ENCODE data around the gene NOL12. TPM values are rescaled to one million over a fixed set of nuclear protein-coding genes. Genes with fewer than 3 reads are reported as not detected.

The NOL12 gene
- total RNA-seq, 1 experiment from 2014 or later = 31.4 TPM

DNA sequence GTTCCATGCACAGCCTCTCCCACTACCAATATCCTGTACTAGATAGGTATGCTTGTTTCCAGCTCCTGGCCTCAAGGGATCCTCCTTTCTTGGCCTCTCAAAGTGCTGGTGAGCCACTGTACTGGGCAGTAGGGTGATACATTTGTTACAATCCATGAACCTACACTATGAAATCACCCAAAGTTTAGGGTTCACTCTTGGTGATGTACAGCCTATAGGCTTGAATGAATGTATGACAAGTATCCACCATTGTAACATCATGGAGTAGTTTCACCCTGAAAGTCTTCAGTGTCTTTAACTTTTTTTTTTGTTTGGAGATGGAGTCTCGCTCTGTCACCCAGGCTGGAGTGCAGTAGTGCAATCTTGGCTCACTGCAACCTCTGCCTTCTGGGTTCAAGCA, 42.5 kb downstream of the NOL12 start (continued):
- no peak for TF ChIP-seq SRF (IDR thresholded peaks at IDR 0.05; ENCODE audit: low read depth)

DNA sequence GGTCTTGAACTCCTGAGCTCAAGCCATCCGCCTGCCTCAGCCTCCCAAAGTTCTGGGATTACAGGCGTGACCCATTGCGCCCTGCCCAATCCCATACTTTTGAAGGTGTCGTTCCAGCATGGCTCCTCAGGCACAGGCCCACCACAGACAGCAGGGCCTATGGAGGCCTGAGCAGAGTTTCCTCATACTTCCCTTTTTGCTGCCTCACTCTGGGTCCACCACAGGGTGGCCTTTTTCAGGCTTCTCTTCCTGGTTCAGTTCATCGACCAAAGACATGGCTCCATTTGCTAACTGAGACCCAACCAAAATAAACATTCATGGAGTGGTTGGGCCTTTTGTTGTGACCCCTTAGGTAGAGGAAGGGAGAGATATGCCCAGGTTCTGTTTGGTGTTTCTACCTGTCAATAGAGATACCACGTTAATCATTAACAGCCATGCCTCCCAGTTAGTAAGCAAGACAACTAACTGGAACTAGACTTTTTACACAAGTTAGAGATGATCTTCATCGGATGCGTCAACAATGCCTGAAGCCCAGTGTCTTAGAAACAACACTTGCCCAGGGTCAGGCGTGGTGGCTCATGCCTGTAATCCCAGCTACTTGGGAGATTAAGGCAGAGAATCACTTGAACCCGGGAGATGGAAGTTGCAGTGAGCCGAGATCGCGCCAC, 45.8 kb downstream of the NOL12 start:
- RAD21 ChIA-PET (ENCODE audit: low non-redundant PET in 1 of 2, low total read pairs in 2 of 2, uncharacterized antibody in 2 of 2, unreplicated experiment in 2 of 2) = no interaction called here
- Histone ChIP-seq H3K9me3 (ENCODE audit: control insufficient read depth in 1 of 2, insufficient read depth in 1 of 2, low read depth in 1 of 2, low read length in 2 of 2) (no peaks in the 10 kb centered on the region), H3K9me2 (ENCODE audit: insufficient read depth) (no peaks in the 10 kb centered on the region), H3K27ac (ENCODE audit: low read depth, low read length) (no peak overlapping the region; the same call in 1 of the 2 replicates), H3K4me1 (ENCODE audit: control insufficient read depth in 1 of 2, insufficient read depth in 2 of 2, low read length in 2 of 2) (peaks cover 29 to 43% of the 10 kb centered on the region in 2 experiments), H3K9ac (ENCODE audit: low read length) (peak overlapping the region; percentile 12; the same call in 1 of the 2 replicates), H3K27me3 (ENCODE audit: insufficient read depth, low read length) (no peaks in the 10 kb centered on the region), H3K4me2 (ENCODE audit: low read length) (peak overlapping the region; percentile 37), H2AFZ (ENCODE audit: low read depth, low read length, poor library complexity, severe bottlenecking) (no peak overlapping the region), H3K36me3 (ENCODE audit: control insufficient read depth in 1 of 2, insufficient read depth in 2 of 2, low read length in 2 of 2) (no peaks in the 10 kb centered on the region), H3K4me3 (replicated peaks in 1 of 2; ENCODE audit: low read depth in 1 of 2, low read length in 2 of 2) (no peak overlapping the region), H4K20me1 (ENCODE audit: insufficient read depth) (no peaks in the 10 kb centered on the region), H3K79me2 (ENCODE audit: insufficient read depth, low read length) (no peaks in the 10 kb centered on the region)
- intact Hi-C loops (cut with micrococcal nuclease) = no loop called here
- DNase-seq (ENCODE audit: low read depth, low spot score) (no peak), ATAC-seq (peak; percentile 58; the same call in 1 of the 2 replicates)
- BruUV-seq (replicated peaks) = no TSS peak
- TF ChIP-seq POLR2AphosphoS5 (IDR thresholded peaks at IDR 0.05; ENCODE audit: low read depth, low read length) (no peak), EZH2phosphoT487 (IDR thresholded peaks at IDR 0.05; ENCODE audit: borderline replicate concordance) (no peak), ZFX (IDR thresholded peaks at IDR 0.05) (0 out of 2 replicates have a peak, but pooled peaks have one; percentile 29), SP1 (IDR thresholded peaks at IDR 0.05; ENCODE audit: low read depth) (no peak), CBX3 (IDR thresholded peaks at IDR 0.05; ENCODE audit: low read depth) (no peak), RAD21 (IDR thresholded peaks at IDR 0.05; ENCODE audit: low read depth) (0 out of 2 replicates have a peak, but pooled peaks have one; percentile 10)
- TF ChIP-seq, protein P1, sequence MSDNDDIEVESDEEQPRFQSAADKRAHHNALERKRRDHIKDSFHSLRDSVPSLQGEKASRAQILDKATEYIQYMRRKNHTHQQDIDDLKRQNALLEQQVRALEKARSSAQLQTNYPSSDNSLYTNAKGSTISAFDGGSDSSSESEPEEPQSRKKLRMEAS (IDR thresholded peaks at IDR 0.05) = no peak
- TF ChIP-seq, protein P2, sequence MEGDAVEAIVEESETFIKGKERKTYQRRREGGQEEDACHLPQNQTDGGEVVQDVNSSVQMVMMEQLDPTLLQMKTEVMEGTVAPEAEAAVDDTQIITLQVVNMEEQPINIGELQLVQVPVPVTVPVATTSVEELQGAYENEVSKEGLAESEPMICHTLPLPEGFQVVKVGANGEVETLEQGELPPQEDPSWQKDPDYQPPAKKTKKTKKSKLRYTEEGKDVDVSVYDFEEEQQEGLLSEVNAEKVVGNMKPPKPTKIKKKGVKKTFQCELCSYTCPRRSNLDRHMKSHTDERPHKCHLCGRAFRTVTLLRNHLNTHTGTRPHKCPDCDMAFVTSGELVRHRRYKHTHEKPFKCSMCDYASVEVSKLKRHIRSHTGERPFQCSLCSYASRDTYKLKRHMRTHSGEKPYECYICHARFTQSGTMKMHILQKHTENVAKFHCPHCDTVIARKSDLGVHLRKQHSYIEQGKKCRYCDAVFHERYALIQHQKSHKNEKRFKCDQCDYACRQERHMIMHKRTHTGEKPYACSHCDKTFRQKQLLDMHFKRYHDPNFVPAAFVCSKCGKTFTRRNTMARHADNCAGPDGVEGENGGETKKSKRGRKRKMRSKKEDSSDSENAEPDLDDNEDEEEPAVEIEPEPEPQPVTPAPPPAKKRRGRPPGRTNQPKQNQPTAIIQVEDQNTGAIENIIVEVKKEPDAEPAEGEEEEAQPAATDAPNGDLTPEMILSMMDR (IDR thresholded peaks at IDR 0.05 in 2 of 3, conservative IDR thresholded peaks at IDR 0.05 in 1 of 3; ENCODE audit: borderline replicate concordance in 1 of 3, insufficient read depth in 1 of 3, low read depth in 2 of 3, low read length in 2 of 3) = peak in 2 of 3 experiments; percentile 20 to 21; a peak in 2 of 6 replicates
- TF ChIP-seq, protein P3, sequence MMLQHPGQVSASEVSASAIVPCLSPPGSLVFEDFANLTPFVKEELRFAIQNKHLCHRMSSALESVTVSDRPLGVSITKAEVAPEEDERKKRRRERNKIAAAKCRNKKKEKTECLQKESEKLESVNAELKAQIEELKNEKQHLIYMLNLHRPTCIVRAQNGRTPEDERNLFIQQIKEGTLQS (IDR thresholded peaks at IDR 0.05) = no peak
- TF ChIP-seq, protein P4, sequence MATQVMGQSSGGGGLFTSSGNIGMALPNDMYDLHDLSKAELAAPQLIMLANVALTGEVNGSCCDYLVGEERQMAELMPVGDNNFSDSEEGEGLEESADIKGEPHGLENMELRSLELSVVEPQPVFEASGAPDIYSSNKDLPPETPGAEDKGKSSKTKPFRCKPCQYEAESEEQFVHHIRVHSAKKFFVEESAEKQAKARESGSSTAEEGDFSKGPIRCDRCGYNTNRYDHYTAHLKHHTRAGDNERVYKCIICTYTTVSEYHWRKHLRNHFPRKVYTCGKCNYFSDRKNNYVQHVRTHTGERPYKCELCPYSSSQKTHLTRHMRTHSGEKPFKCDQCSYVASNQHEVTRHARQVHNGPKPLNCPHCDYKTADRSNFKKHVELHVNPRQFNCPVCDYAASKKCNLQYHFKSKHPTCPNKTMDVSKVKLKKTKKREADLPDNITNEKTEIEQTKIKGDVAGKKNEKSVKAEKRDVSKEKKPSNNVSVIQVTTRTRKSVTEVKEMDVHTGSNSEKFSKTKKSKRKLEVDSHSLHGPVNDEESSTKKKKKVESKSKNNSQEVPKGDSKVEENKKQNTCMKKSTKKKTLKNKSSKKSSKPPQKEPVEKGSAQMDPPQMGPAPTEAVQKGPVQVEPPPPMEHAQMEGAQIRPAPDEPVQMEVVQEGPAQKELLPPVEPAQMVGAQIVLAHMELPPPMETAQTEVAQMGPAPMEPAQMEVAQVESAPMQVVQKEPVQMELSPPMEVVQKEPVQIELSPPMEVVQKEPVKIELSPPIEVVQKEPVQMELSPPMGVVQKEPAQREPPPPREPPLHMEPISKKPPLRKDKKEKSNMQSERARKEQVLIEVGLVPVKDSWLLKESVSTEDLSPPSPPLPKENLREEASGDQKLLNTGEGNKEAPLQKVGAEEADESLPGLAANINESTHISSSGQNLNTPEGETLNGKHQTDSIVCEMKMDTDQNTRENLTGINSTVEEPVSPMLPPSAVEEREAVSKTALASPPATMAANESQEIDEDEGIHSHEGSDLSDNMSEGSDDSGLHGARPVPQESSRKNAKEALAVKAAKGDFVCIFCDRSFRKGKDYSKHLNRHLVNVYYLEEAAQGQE (IDR thresholded peaks at IDR 0.05; ENCODE audit: low read depth) = no peak
- CTCF ChIA-PET = interaction anchor here (0.8 to 1.6 kb wide), 2 partner anchors 9 to 88 kb away, joined by 3 to 4 read pairs; no protein-coding TSS in a partner anchor
- POLR2A ChIA-PET = interaction anchor here (0.7 kb wide), 1 partner anchor 13 kb away, joined by 3 read pairs; no protein-coding TSS in a partner anchor

Measured in HCT116 (cell line).